SK-N-SH (cell line): Measurements from ENCODE around the gene TXNDC9.
"Not testable (repeated sequence)": the region's sequence is repeated elsewhere in the genome, so short reads cannot be mapped to it uniquely, and the experiment has no call there.

Experiments used
- GABPA ChIP-seq: IDR thresholded peaks from 2 replicates; pipeline ENCODE4 v1.4.0; 2012; ENCODE audit warnings: low read depth, mild to moderate bottlenecking
- SMC3 ChIP-seq: IDR thresholded peaks from 2 replicates; pipeline ENCODE4 v1.6.1; 2012; ENCODE audit warnings: low read depth, low read length, improper control_type of control experiment
- TCF12 ChIP-seq: IDR thresholded peaks from 2 replicates; pipeline ENCODE4 v1.4.0; 2012
- TF ChIP-seq, protein P1 (sequence below): fragments of 200-600 bp; sonication (generic); IDR thresholded peaks from 2 replicates; pipeline ENCODE4 v1.6.1; 2017; ENCODE audit warnings: antibody characterized with exemption, mild to moderate bottlenecking, moderate library complexity

DNA sequence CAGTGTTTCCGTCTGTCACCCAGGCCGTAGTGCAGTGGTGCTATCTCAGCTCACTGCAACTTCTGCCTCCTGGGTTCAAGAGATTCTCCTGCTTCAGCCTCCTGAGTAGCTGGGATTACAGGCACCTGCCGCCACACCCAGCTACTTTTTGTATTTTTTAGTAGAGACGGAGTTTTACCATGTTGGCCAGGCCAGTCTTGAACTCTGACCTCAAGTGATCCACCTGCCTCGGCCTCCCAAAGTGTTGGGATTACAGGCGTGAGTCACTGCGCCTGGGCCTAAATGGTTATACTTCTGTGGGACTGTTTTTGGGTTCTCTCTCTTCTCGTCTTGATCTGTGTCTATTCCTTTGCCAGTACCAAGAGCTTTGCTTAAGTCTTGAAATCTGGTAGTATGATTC is 18.7 kb upstream of the TXNDC9 start:
- TF ChIP-seq TCF12, GABPA, SMC3: not testable (repeated sequence)
- TF ChIP-seq, protein P1, sequence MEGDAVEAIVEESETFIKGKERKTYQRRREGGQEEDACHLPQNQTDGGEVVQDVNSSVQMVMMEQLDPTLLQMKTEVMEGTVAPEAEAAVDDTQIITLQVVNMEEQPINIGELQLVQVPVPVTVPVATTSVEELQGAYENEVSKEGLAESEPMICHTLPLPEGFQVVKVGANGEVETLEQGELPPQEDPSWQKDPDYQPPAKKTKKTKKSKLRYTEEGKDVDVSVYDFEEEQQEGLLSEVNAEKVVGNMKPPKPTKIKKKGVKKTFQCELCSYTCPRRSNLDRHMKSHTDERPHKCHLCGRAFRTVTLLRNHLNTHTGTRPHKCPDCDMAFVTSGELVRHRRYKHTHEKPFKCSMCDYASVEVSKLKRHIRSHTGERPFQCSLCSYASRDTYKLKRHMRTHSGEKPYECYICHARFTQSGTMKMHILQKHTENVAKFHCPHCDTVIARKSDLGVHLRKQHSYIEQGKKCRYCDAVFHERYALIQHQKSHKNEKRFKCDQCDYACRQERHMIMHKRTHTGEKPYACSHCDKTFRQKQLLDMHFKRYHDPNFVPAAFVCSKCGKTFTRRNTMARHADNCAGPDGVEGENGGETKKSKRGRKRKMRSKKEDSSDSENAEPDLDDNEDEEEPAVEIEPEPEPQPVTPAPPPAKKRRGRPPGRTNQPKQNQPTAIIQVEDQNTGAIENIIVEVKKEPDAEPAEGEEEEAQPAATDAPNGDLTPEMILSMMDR, result not testable (repeated sequence)
